T-helper 9 cell (primary cell): ENCODE data around the gene ATP6V0D1.
A peak's percentile ranks its signal among the peaks of the same experiment; 100 is the strongest.
"Not testable (repeated sequence)": the region's sequence is repeated elsewhere in the genome, so short reads cannot be mapped to it uniquely, and the experiment has no call there.

Experiments used
- DNase-seq: peaks from one replicate; pipeline ENCODE4 v3.0.0-alpha.2; 2020
- total RNA-seq, 2 donors: gene quantifications; one replicate each; lab custom pipeline; 2026; lab: John Stamatoyannopoulos, UW

Gene ATP6V0D1
- 50.0 to 69.7 reads per million in 2 donors for total RNA-seq

- DNase-seq: peak; percentile 99
Observed at GRCh38 chr16:67480833-67481560, at the start of gene ATP6V0D1. Gene ATP6V0D1 (minus strand): TSS chr16:67481157. CDS start chr16:67481086, 71 bp downstream.

- no peak for DNase-seq
Observed at GRCh38 chr16:67530013-67530939, 49.3 kb upstream of the ATP6V0D1 start.

GRCh38 chr16:67529582-67530012 is 48.6 kb upstream of the ATP6V0D1 start:
- DNase-seq: no peak

GRCh38 chr16:67528870-67529581 is 48.1 kb upstream of the ATP6V0D1 start:
- no peak for DNase-seq

GRCh38 chr16:67528222-67528869 is 47.4 kb upstream of the ATP6V0D1 start, which contains the start of gene RIPOR1:
Gene RIPOR1 (plus strand): TSS chr16:67528829. CDS start chr16:67538447, 9,618 bp downstream.
- peak; percentile 50 for DNase-seq

- DNase-seq: no peak
Observed at GRCh38 chr16:67526149-67526791, 45.3 kb upstream of the ATP6V0D1 start.

- no peak for DNase-seq
Observed at GRCh38 chr16:67525176-67525860, 44.4 kb upstream of the ATP6V0D1 start.

GRCh38 chr16:67521095-67521804 is 40.3 kb upstream of the ATP6V0D1 start:
- peak; percentile 99 for DNase-seq

- no peak for DNase-seq
Observed at GRCh38 chr16:67519242-67519641, 38.3 kb upstream of the ATP6V0D1 start.

GRCh38 chr16:67518676-67519075 is 37.7 kb upstream of the ATP6V0D1 start:
- no peak for DNase-seq

GRCh38 chr16:67517661-67518423 is 36.9 kb upstream of the ATP6V0D1 start:
- no peak for DNase-seq

- DNase-seq: no peak
Observed at GRCh38 chr16:67517155-67517445, 36.1 kb upstream of the ATP6V0D1 start.

- no peak for DNase-seq
Observed at GRCh38 chr16:67516296-67517154, 35.6 kb upstream of the ATP6V0D1 start.

GRCh38 chr16:67514382-67514828 is 33.4 kb upstream of the ATP6V0D1 start:
- peak; percentile 76 for DNase-seq

GRCh38 chr16:67513892-67514291 is 32.9 kb upstream of the ATP6V0D1 start:
- not testable (repeated sequence) for DNase-seq

- DNase-seq: no peak
Observed at GRCh38 chr16:67509016-67509415, 28.1 kb upstream of the ATP6V0D1 start.

- DNase-seq: no peak
Observed at GRCh38 chr16:67506468-67506867, 25.5 kb upstream of the ATP6V0D1 start.
